ENCODE data around the gene RNASE1.
"Not testable (repeated sequence)": the region's sequence is repeated elsewhere in the genome, so short reads cannot be mapped to it uniquely, and the experiment has no call there.

GRCh38 chr14:20828024-20828694, 25.5 kb upstream of the RNASE1 start:
- not testable (repeated sequence) for TF ChIP-seq ZSCAN23 (tag by site-specific recombination; IDR thresholded peaks at IDR 0.05); CTCF (tag by site-specific recombination; IDR thresholded peaks at IDR 0.05); ZNF311 (tag by site-specific recombination; IDR thresholded peaks at IDR 0.05; ENCODE audit: borderline replicate concordance); ZBTB20 (tag by site-specific recombination; IDR thresholded peaks at IDR 0.05); ZNF639 (tag by site-specific recombination; IDR thresholded peaks at IDR 0.05); ZSCAN4 (tag by site-specific recombination; IDR thresholded peaks at IDR 0.05); ZNF488 (tag by site-specific recombination; IDR thresholded peaks at IDR 0.05); ZIC2 (tag by site-specific recombination; IDR thresholded peaks at IDR 0.05)

All from HEK293 (cell line).